H1 (cell line): Measurements from ENCODE around the gene LRRC4C.

Experiments used
- CHD1 ChIP-seq: IDR thresholded peaks from 2 replicates; pipeline ENCODE4 v1.6.1; 2012; ENCODE audit warnings: low read depth, low read length, improper control_type of control experiment
- CHD2 ChIP-seq: IDR thresholded peaks from 2 replicates; pipeline ENCODE4 v1.6.1; 2012; ENCODE audit warnings: low read length, improper control_type of control experiment
- EP300 ChIP-seq, 2 experiments: IDR thresholded peaks; 1 replicate in 1 of 2; 2 replicates in 1 of 2; pipeline ENCODE4 v1.6.1; 2011 to 2012; ENCODE audit warnings: low read depth in 2 of 2, low read length in 2 of 2, mild to moderate bottlenecking in 2 of 2, borderline replicate concordance in 1 of 2, inconsistent platforms in 1 of 2, moderate library complexity in 1 of 2
- EZH2 ChIP-seq: fragments of 200-600 bp; sonication (generic); IDR thresholded peaks from 2 replicates; pipeline ENCODE4 v1.7.1; 2012; ENCODE audit warnings: low read depth, mild to moderate bottlenecking, moderate library complexity, low read length, inconsistent platforms; ENCODE audit not compliant: severe bottlenecking
- GTF2F1 ChIP-seq: IDR thresholded peaks from 2 replicates; pipeline ENCODE4 v1.6.1; 2012; ENCODE audit warnings: low read depth, low read length, improper control_type of control experiment, borderline replicate concordance
- JUND ChIP-seq: IDR thresholded peaks from 2 replicates; pipeline ENCODE4 v1.6.1; 2011; ENCODE audit warnings: mild to moderate bottlenecking, improper control_type of control experiment, low read length
- KDM5A ChIP-seq: fragments of 200-600 bp; IDR thresholded peaks from 2 replicates; pipeline ENCODE4 v1.7.1; 2012; ENCODE audit warnings: mild to moderate bottlenecking, low read length, inconsistent platforms, mixed read lengths
- MAFK ChIP-seq: IDR thresholded peaks from 2 replicates; pipeline ENCODE4 v1.6.1; 2012; ENCODE audit warnings: low read depth, mild to moderate bottlenecking, improper control_type of control experiment, low read length
- POLR2A ChIP-seq, 2 experiments: IDR thresholded peaks; 1 replicate in 1 of 2; 2 replicates in 1 of 2; pipeline ENCODE4 v1.6.1; 2011; ENCODE audit warnings: low read depth in 2 of 2, low read length in 2 of 2, mild to moderate bottlenecking in 2 of 2; ENCODE audit errors: control extremely low read depth in 1 of 2
- POLR2AphosphoS5 ChIP-seq: IDR thresholded peaks from 2 replicates; pipeline ENCODE4 v1.6.1; 2011; ENCODE audit warnings: low read depth, low read length
- TF ChIP-seq, protein P1 (sequence below), 3 experiments: IDR thresholded peaks; 1 replicate in 2 of 3; 2 replicates in 1 of 3; pipeline versions ENCODE4 v1.5.1 to v1.6.1; 2011; ENCODE audit warnings: low read length in 3 of 3, mild to moderate bottlenecking in 3 of 3, inconsistent platforms in 2 of 3, low read depth in 1 of 3, moderate library complexity in 1 of 3; ENCODE audit not compliant: insufficient read depth in 1 of 3; ENCODE audit errors: control extremely low read depth in 1 of 3
- TF ChIP-seq, protein P2 (sequence below): IDR thresholded peaks from 2 replicates; pipeline ENCODE4 v1.6.1; 2012; ENCODE audit warnings: inconsistent platforms

DNA sequence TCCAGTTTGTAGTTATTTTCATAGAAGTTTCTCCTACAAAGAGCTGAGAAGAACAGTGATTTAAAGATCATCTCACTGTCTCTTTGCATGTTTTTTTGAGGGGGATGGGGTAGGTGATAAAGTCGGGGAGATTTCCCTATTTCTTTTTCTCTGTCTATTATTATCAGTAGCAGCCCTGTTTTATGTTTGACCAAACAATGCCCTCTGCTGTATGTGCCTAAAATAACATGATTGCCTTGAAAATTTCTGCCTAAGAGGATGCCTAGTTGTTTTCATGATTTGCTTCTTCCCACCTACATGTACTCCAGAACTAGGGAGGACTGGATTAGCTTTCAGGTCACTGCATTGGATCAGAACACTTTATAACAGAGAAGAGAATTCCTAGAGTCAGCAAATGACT is 1330.2 kb downstream of the LRRC4C start:
- TF ChIP-seq JUND, result no peak
- TF ChIP-seq GTF2F1, result no peak
- no peak for TF ChIP-seq EZH2
- no peak for TF ChIP-seq POLR2AphosphoS5
- TF ChIP-seq MAFK, result no peak
- TF ChIP-seq CHD2, result no peak
- no peak for TF ChIP-seq POLR2A (IDR thresholded peaks at IDR 0.05; ENCODE audit: control extremely low read depth in 1 of 2, low read depth in 2 of 2, low read length in 2 of 2)
- TF ChIP-seq CHD1, result no peak
- TF ChIP-seq, protein P1, sequence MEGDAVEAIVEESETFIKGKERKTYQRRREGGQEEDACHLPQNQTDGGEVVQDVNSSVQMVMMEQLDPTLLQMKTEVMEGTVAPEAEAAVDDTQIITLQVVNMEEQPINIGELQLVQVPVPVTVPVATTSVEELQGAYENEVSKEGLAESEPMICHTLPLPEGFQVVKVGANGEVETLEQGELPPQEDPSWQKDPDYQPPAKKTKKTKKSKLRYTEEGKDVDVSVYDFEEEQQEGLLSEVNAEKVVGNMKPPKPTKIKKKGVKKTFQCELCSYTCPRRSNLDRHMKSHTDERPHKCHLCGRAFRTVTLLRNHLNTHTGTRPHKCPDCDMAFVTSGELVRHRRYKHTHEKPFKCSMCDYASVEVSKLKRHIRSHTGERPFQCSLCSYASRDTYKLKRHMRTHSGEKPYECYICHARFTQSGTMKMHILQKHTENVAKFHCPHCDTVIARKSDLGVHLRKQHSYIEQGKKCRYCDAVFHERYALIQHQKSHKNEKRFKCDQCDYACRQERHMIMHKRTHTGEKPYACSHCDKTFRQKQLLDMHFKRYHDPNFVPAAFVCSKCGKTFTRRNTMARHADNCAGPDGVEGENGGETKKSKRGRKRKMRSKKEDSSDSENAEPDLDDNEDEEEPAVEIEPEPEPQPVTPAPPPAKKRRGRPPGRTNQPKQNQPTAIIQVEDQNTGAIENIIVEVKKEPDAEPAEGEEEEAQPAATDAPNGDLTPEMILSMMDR (IDR thresholded peaks at IDR 0.05; ENCODE audit: control extremely low read depth in 1 of 3, insufficient read depth in 1 of 3, low read depth in 1 of 3, low read length in 3 of 3), result peak in 2 of 3 experiments; percentile 36 to 54; a peak in 2 of 4 replicates
- TF ChIP-seq, protein P2, sequence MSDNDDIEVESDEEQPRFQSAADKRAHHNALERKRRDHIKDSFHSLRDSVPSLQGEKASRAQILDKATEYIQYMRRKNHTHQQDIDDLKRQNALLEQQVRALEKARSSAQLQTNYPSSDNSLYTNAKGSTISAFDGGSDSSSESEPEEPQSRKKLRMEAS, result no peak
- TF ChIP-seq KDM5A, result no peak
- TF ChIP-seq EP300 (IDR thresholded peaks at IDR 0.05; ENCODE audit: borderline replicate concordance in 1 of 2, low read depth in 2 of 2, low read length in 2 of 2), result no peak
